CD14-positive monocyte (primary cell): ENCODE data around the gene RGPD6. TPM values are rescaled to one million over a fixed set of nuclear protein-coding genes. Genes with fewer than 3 reads are reported as not detected.
"Not testable (repeated sequence)": the region's sequence is repeated elsewhere in the genome, so short reads cannot be mapped to it uniquely, and the experiment has no call there.

Experiments
- DNase-seq, 3 donors: peaks; one replicate each; pipeline ENCODE4 v3.0.0-alpha.2; 2011 to 2022
- H2AFZ ChIP-seq: 2 replicates; pipeline ENCODE4 v1.6.0; 2012; ENCODE audit warnings: mild to moderate bottlenecking, low read depth, low read length, inconsistent platforms; ENCODE audit not compliant: insufficient read depth, poor library complexity, severe bottlenecking
- H3K27ac ChIP-seq, 2 donors: 1 replicate in 1 of 2; 2 replicates in 1 of 2; pipeline ENCODE4 v1.5.1; 2012 to 2013; ENCODE audit warnings: low read length in 2 of 2, control low read depth in 1 of 2, inconsistent platforms in 1 of 2, low read depth in 1 of 2, mild to moderate bottlenecking in 1 of 2
- H3K27me3 ChIP-seq, 2 donors: one replicate each; pipeline versions ENCODE4 v1.6.0 to v1.6.1; 2011 to 2013; ENCODE audit warnings: low read length in 2 of 2; ENCODE audit not compliant: control insufficient read depth in 2 of 2, insufficient read depth in 2 of 2
- H3K36me3 ChIP-seq, 2 donors: replicated peaks in 1 of 2; 1 replicate in 1 of 2; 2 replicates in 1 of 2; pipeline versions ENCODE4 v1.5.1 to v1.6.1; 2012 to 2013; ENCODE audit warnings: low read length in 2 of 2, control low read depth in 1 of 2, inconsistent platforms in 1 of 2, mild to moderate bottlenecking in 1 of 2; ENCODE audit not compliant: insufficient read depth in 2 of 2, control insufficient read depth in 1 of 2
- H3K4me1 ChIP-seq, 2 donors: 1 replicate in 1 of 2; 2 replicates in 1 of 2; pipeline versions ENCODE4 v1.5.1 to v1.6.1; 2012 to 2013; ENCODE audit warnings: low read length in 2 of 2, control low read depth in 1 of 2, inconsistent platforms in 1 of 2, mild to moderate bottlenecking in 1 of 2, moderate library complexity in 1 of 2; ENCODE audit not compliant: insufficient read depth in 2 of 2, control insufficient read depth in 1 of 2
- H3K4me2 ChIP-seq: replicated peaks from 2 replicates; pipeline ENCODE3; 2012; ENCODE audit warnings: low read length, moderate library complexity, mild to moderate bottlenecking; ENCODE audit not compliant: poor library complexity, severe bottlenecking; ENCODE audit errors: extremely low read depth
- H3K4me3 ChIP-seq, 3 experiments: fragments of 200-600 bp in 1 of 3; sonication (generic) in 1 of 3; replicated peaks in 1 of 3; 1 replicate in 2 of 3; 2 replicates in 1 of 3; pipeline ENCODE4 v1.5.1; 2011 to 2013; ENCODE audit warnings: low read length in 3 of 3, mild to moderate bottlenecking in 3 of 3, control low read depth in 2 of 3, low read depth in 2 of 3, inconsistent platforms in 1 of 3, moderate library complexity in 1 of 3
- H3K79me2 ChIP-seq: 2 replicates; pipeline ENCODE4 v1.6.0; 2012; ENCODE audit warnings: mild to moderate bottlenecking, control low read depth, inconsistent platforms, low read length, moderate library complexity; ENCODE audit not compliant: insufficient read depth
- H3K9ac ChIP-seq: 2 replicates; pipeline ENCODE4 v1.6.0; 2017; ENCODE audit warnings: low read length, mild to moderate bottlenecking; ENCODE audit not compliant: insufficient read depth, poor library complexity, severe bottlenecking
- H3K9me3 ChIP-seq, 2 donors: replicated peaks in 1 of 2; 1 replicate in 1 of 2; 2 replicates in 1 of 2; pipeline versions ENCODE4 v1.5.1 to v1.6.1; 2012 to 2013; ENCODE audit warnings: low read length in 2 of 2, control low read depth in 1 of 2; ENCODE audit not compliant: control insufficient read depth in 1 of 2, insufficient read depth in 1 of 2
- H4K20me1 ChIP-seq: 2 replicates; pipeline ENCODE4 v1.6.0; 2012; ENCODE audit warnings: mild to moderate bottlenecking, low read length, control low read depth, moderate library complexity; ENCODE audit not compliant: insufficient read depth
- H3K27ac Mint-ChIP-seq, 7 donors: one replicate each; pipeline ENCODE4 v1.8.0; 2020; ENCODE audit warnings: mild to moderate bottlenecking in 7 of 7, mixed read lengths in 7 of 7, moderate library complexity in 6 of 7, inconsistent platforms in 2 of 7
- H3K27me3 Mint-ChIP-seq, 3 donors: one replicate each; pipeline ENCODE4 v1.8.0; 2021 to 2022; ENCODE audit warnings: low read depth in 3 of 3, mild to moderate bottlenecking in 3 of 3, mixed read lengths in 3 of 3, moderate library complexity in 3 of 3, inconsistent platforms in 1 of 3
- H3K36me3 Mint-ChIP-seq, 2 donors: one replicate each; pipeline ENCODE4 v1.8.0; 2020; ENCODE audit warnings: mixed read lengths in 2 of 2, inconsistent platforms in 1 of 2, mild to moderate bottlenecking in 1 of 2
- H3K4me1 Mint-ChIP-seq: one replicate; pipeline ENCODE4 v1.8.0; 2020; ENCODE audit warnings: mild to moderate bottlenecking, mixed read lengths
- H3K4me3 Mint-ChIP-seq, 2 donors: one replicate each; pipeline ENCODE4 v1.8.0; 2020; ENCODE audit warnings: mild to moderate bottlenecking in 2 of 2, mixed read lengths in 2 of 2, moderate library complexity in 1 of 2
- H3K9me3 Mint-ChIP-seq, 7 donors: one replicate each; pipeline ENCODE4 v1.8.0; 2020 to 2022; ENCODE audit warnings: mixed read lengths in 7 of 7, mild to moderate bottlenecking in 6 of 7, moderate library complexity in 6 of 7, inconsistent platforms in 2 of 7
- WGBS: methylation state at CpG from one replicate; pipeline ENCODE4 v1.1.5; 2013; ENCODE audit warnings: missing lambda C conversion rate; ENCODE audit not compliant: insufficient coverage; 5-methylcytosine and 5-hydroxymethylcytosine counted together
- intact Hi-C, 2 donors: fragments of 100-400 bp; cut with micrococcal nuclease; formaldehyde crosslinking; loops; one replicate each; pipeline versions ENCODE4 v1.15.0 to v1.15.1; 2023
- polyA plus RNA-seq, 3 donors: library from polyadenylated mRNA; depleted of rRNA in 1 of 3; unstranded in 2 of 3; stranded (reverse) in 1 of 3; fragments of 300-500 nt in 2 of 3; fragments of >200 nt in 1 of 3; fragmentation: Illumina TruSeq in 2 of 3; gene quantifications; 1 replicate in 2 of 3; 2 replicates in 1 of 3; pipeline ENCODE4 v1.2.3, GENCODE V29; 2012 to 2021
- small RNA-seq: library from RNA; depleted of rRNA; stranded (forward); fragments of <200 nt; gene quantifications from one replicate; pipeline ENCODE3, GENCODE V24; 2012; ENCODE audit warnings: low read depth; ENCODE audit not compliant: insufficient read length

Gene RGPD6
- polyA plus RNA-seq, 3 donors: 0.11 to 3.0 TPM; not detected in 1

- H3K79me2 ChIP-seq, H3K36me3 ChIP-seq, H3K9me3 Mint-ChIP-seq, intact Hi-C loops, H2AFZ ChIP-seq, H3K27ac Mint-ChIP-seq, H3K27ac ChIP-seq, H3K4me2 ChIP-seq, H3K9ac ChIP-seq, H3K27me3 Mint-ChIP-seq, DNase-seq, H3K4me3 Mint-ChIP-seq, H4K20me1 ChIP-seq, H3K4me1 Mint-ChIP-seq, H3K36me3 Mint-ChIP-seq, H3K9me3 ChIP-seq, H3K4me3 ChIP-seq, H3K27me3 ChIP-seq, H3K4me1 ChIP-seq: not testable (repeated sequence)
- WGBS: no CpG with 5 or more reads among the region's 8 CpGs
These were observed 111.7 kb downstream of the RGPD6 start for GRCh38 chr2:110465312-110465711.

Small RNA genes within 50 kb of the gene (small RNA-seq; reads per million reads assigned to genes)
- not detected for gene AC108938.1

Other genes with a start within 250 kb of the RGPD6 start
- 1 to 10 TPM in 2 of 3 donors, under 1 TPM in 1; 0.51 to 5.1 (median 5.1) TPM for gene LIMS4, start 104.4 kb downstream of the RGPD6 start, polyA plus RNA-seq
- gene BUB1, start 100.8 kb upstream of the RGPD6 start, polyA plus RNA-seq: under 1 TPM; 0.11 to 0.30 (median 0.24) TPM
- under 1 TPM in 1 of 3 donors, not detected in 2; 0.35 TPM for gene ACOXL, start 155.4 kb upstream of the RGPD6 start, polyA plus RNA-seq